B cell (primary cell): ENCODE measurements around the gene MIX23.

Experiments
- CTCF ChIP-seq: fragments of 200-600 bp; IDR thresholded peaks from one replicate; pipeline ENCODE4 v1.8.0; 2022; ENCODE audit warnings: antibody characterized with exemption, mild to moderate bottlenecking
- EZH2 ChIP-seq: IDR thresholded peaks from 2 replicates; pipeline ENCODE4 v1.6.1; 2012; ENCODE audit warnings: borderline replicate concordance, low read depth, mild to moderate bottlenecking, moderate library complexity, low read length; ENCODE audit not compliant: insufficient read depth, poor library complexity, severe bottlenecking

DNA sequence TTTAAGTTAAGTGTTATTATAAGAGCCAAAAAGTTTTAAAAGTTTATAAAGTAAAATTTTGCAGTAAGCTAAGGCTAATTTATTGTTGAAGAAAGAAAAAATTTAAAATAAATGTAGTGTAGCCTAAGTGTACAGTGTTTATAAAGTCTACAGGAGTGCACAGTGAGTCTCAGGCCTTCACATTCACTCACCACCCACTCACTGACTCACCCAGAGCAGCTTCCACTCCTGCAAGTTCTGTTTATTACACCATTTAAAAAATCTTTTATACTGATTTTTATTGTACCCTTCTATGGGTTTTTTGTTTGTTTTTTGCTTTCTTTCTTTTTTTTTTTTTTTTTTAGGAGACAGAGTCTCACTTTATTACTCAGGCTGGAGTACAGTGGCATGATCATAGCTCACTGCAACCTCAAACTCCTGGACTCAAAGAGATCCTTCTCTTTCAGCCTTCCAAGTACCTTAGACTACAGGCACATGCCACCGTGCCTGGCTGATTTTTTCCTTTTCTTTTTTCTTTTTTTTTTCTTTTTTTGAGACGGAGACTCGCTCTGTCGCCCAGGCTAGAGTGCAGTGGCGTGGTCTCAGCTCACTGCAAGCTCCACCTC is 32.1 kb downstream of the MIX23 start:
- no peak for TF ChIP-seq CTCF
- no peak for TF ChIP-seq EZH2
